SK-N-MC (cell line): ENCODE results near the gene IGFALS.

Source experiments
- EZH2 ChIP-seq: fragments of 200-600 bp; sonication (generic); IDR thresholded peaks from one replicate; pipeline ENCODE4 v1.6.1; 2017; ENCODE audit warnings: antibody characterized with exemption
- FOXP2 ChIP-seq: optimal IDR thresholded peaks from 2 replicates; pipeline ENCODE3; 2011; ENCODE audit warnings: mild to moderate bottlenecking, moderate library complexity; ENCODE audit not compliant: insufficient read depth; ENCODE audit errors: extremely low read length, control extremely low read depth
- POLR2AphosphoS5 ChIP-seq: IDR thresholded peaks from 2 replicates; pipeline ENCODE4 v1.6.1; 2012; ENCODE audit warnings: mild to moderate bottlenecking, low read depth, low read length, borderline replicate concordance

DNA sequence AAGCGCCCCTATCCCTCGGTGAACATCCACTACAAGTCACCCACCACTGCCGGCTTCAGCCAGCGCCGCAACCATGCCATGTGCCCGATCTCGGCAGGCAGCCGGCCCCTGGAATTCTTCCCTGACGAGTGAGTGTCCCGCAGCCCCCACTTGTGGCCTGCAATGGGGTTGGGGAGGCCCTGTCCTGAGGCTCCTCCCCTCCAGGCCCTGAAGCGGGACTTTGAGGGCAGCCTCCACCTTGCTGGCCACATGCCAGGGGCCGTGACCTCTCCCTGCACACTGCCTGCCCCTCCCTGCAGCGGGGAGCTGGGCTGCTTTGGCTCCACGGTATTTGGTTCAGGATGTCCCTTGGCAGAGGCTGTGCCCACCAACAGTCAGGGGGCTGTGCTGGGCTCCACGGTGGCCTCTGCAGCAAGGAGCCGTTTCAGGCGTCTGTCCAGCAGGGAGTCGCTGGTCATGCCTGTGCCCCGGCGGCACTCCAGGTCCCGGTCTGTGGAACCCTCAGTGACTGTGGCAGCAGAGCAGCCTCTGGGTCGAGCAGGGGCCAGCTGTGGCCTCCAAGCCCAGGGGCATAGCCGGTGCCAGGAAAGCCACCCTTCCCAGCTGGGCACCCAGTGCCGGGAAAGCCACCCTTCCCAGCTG is 30.5 kb downstream of the IGFALS start:
- TF ChIP-seq POLR2AphosphoS5 (no peak), EZH2 (no peak), FOXP2 (no peak)
